B cell (primary cell): ENCODE results near the gene TET2. TPM values are rescaled to one million over a fixed set of nuclear protein-coding genes. Genes with fewer than 3 reads are reported as not detected.

Experiments
- ATAC-seq: fragments of 200-7000 bp; cut with Tn5 transposase; one replicate; pipeline ENCODE4 v1.10.0; 2021; ENCODE audit warnings: low read depth, mild to moderate bottlenecking, moderate number of reproducible peaks, moderate library complexity
- CTCF ChIA-PET: fragments of 350-600 bp; sonication (Branson Sonifier 250); formaldehyde crosslinking; loops from one replicate; lab custom pipeline; 2021; ENCODE audit warnings: antibody characterized with exemption, inconsistent platforms; lab: Charles Lee
- POLR2A ChIA-PET: fragments of 350-600 bp; sonication (Branson Sonifier 250); formaldehyde crosslinking; loops from one replicate; lab custom pipeline; 2021; ENCODE audit warnings: antibody characterized with exemption; lab: Charles Lee
- DNase-seq: peaks from one replicate; pipeline ENCODE4 v3.0.0; 2013
- H2AFZ ChIP-seq: 2 replicates; pipeline ENCODE4 v1.6.1; 2012; ENCODE audit warnings: mild to moderate bottlenecking, low read depth, low read length; ENCODE audit not compliant: insufficient read depth, poor library complexity, severe bottlenecking
- H3K27ac ChIP-seq, 2 donors: 1 replicate in 1 of 2; 2 replicates in 1 of 2; pipeline ENCODE4 v1.5.1; 2012 to 2013; ENCODE audit warnings: low read length in 2 of 2, mild to moderate bottlenecking in 2 of 2, moderate library complexity in 1 of 2
- H3K27me3 ChIP-seq, 4 experiments: fragments of 200-600 bp in 1 of 4; sonication (generic) in 1 of 4; replicated peaks in 1 of 4; 1 replicate in 2 of 4; 2 replicates in 2 of 4; pipeline versions ENCODE4 v1.6.1 to v1.7.0; 2013 to 2016; ENCODE audit warnings: low read length in 3 of 4, mild to moderate bottlenecking in 2 of 4, mixed read lengths in 1 of 4, moderate library complexity in 1 of 4; ENCODE audit not compliant: insufficient read depth in 4 of 4, control insufficient read depth in 3 of 4; ENCODE audit errors: control extremely low read depth in 1 of 4
- H3K36me3 ChIP-seq, 2 experiments: replicated peaks in 1 of 2; 1 replicate in 1 of 2; 2 replicates in 1 of 2; pipeline versions ENCODE4 v1.6.1 to v1.7.1; 2013; ENCODE audit warnings: low read length in 1 of 2; ENCODE audit not compliant: insufficient read depth in 2 of 2, control insufficient read depth in 1 of 2; ENCODE audit errors: control extremely low read depth in 1 of 2, extremely low read depth in 1 of 2
- H3K4me1 ChIP-seq, 2 donors: fragments of 200-600 bp in 1 of 2; sonication (generic) in 1 of 2; 1 replicate in 1 of 2; 2 replicates in 1 of 2; pipeline versions ENCODE4 v1.5.1 to v1.6.1; 2013 to 2017; ENCODE audit warnings: low read length in 2 of 2; ENCODE audit not compliant: control insufficient read depth in 2 of 2, insufficient read depth in 2 of 2
- H3K4me2 ChIP-seq: replicated peaks from 2 replicates; pipeline ENCODE3; 2012; ENCODE audit warnings: mild to moderate bottlenecking, low read depth, low read length; ENCODE audit not compliant: poor library complexity, severe bottlenecking
- H3K4me3 ChIP-seq, 5 experiments: fragments of 200-600 bp in 1 of 5; sonication (generic) in 1 of 5; 1 replicate in 3 of 5; 2 replicates in 2 of 5; pipeline versions ENCODE4 v1.5.1 to v1.7.0; 2011 to 2016; ENCODE audit warnings: low read length in 4 of 5, mild to moderate bottlenecking in 4 of 5, low read depth in 2 of 5, control low read depth in 1 of 5, moderate library complexity in 1 of 5; ENCODE audit not compliant: insufficient read depth in 1 of 5; ENCODE audit errors: control extremely low read depth in 1 of 5, extremely low read depth in 1 of 5
- H3K79me2 ChIP-seq: fragments of 200-600 bp; sonication (generic); one replicate; pipeline ENCODE4 v1.6.0; 2016; ENCODE audit warnings: low read length; ENCODE audit not compliant: control insufficient read depth, insufficient read depth
- H3K9ac ChIP-seq: fragments of 200-600 bp; sonication (generic); 2 replicates; pipeline ENCODE4 v1.6.1; 2017; ENCODE audit warnings: mild to moderate bottlenecking, low read length, moderate library complexity
- H3K9me3 ChIP-seq, 3 donors: one replicate each; pipeline versions ENCODE4 v1.6.1 to v1.7.1; 2013; ENCODE audit warnings: low read length in 2 of 3; ENCODE audit not compliant: control insufficient read depth in 2 of 3, insufficient read depth in 1 of 3; ENCODE audit errors: control extremely low read depth in 1 of 3
- H4K20me1 ChIP-seq: 2 replicates; pipeline ENCODE4 v1.6.0; 2012; ENCODE audit warnings: mild to moderate bottlenecking, low read length; ENCODE audit not compliant: insufficient read depth, control insufficient read depth, poor library complexity, severe bottlenecking
- H3K27ac Mint-ChIP-seq: one replicate; pipeline ENCODE4 v1.8.0; 2021; ENCODE audit warnings: mixed read lengths
- H3K27me3 Mint-ChIP-seq: one replicate; pipeline ENCODE4 v1.8.0; 2021; ENCODE audit warnings: mixed read lengths
- H3K4me1 Mint-ChIP-seq: one replicate; pipeline ENCODE4 v1.8.0; 2021; ENCODE audit warnings: mixed read lengths
- H3K4me3 Mint-ChIP-seq: one replicate; pipeline ENCODE4 v1.8.0; 2021; ENCODE audit warnings: mixed read lengths
- H3K9me3 Mint-ChIP-seq: one replicate; pipeline ENCODE4 v1.8.0; 2022; ENCODE audit warnings: mixed read lengths; ENCODE audit not compliant: insufficient read depth
- EZH2 ChIP-seq: IDR thresholded peaks from 2 replicates; pipeline ENCODE4 v1.6.1; 2012; ENCODE audit warnings: borderline replicate concordance, low read depth, mild to moderate bottlenecking, moderate library complexity, low read length; ENCODE audit not compliant: insufficient read depth, poor library complexity, severe bottlenecking
- WGBS: methylation state at CpG from one replicate; pipeline ENCODE4 v1.1.5; 2013; ENCODE audit warnings: missing lambda C conversion rate; ENCODE audit not compliant: insufficient coverage; 5-methylcytosine and 5-hydroxymethylcytosine counted together
- intact Hi-C: fragments of 100-400 bp; cut with micrococcal nuclease; formaldehyde crosslinking; loops from one replicate; pipeline ENCODE4 v1.10.0; 2022
- polyA plus RNA-seq: library from polyadenylated mRNA; depleted of rRNA; stranded (reverse); fragments of >200 nt; gene quantifications from 2 replicates; pipeline ENCODE4 v1.2.3, GENCODE V29; 2012
- total RNA-seq, 2 donors: library from RNA; stranded (reverse); fragments of 120-200 nt in 1 of 2; gene quantifications; 1 replicate in 1 of 2; 2 replicates in 1 of 2; pipeline versions ENCODE4 v1.2.3 to v1.2.4, GENCODE V29; 2013 to 2022
- TF ChIP-seq, protein P1 (sequence below): fragments of 200-600 bp; IDR thresholded peaks from one replicate; pipeline ENCODE4 v1.8.0; 2022; ENCODE audit warnings: antibody characterized with exemption, mild to moderate bottlenecking

TET2 gene
- total and polyA plus RNA-seq, 2 donors (not counting 1 experiment from before 2014, with no cell fraction given) = 7.1 to 56.8 TPM

DNA sequence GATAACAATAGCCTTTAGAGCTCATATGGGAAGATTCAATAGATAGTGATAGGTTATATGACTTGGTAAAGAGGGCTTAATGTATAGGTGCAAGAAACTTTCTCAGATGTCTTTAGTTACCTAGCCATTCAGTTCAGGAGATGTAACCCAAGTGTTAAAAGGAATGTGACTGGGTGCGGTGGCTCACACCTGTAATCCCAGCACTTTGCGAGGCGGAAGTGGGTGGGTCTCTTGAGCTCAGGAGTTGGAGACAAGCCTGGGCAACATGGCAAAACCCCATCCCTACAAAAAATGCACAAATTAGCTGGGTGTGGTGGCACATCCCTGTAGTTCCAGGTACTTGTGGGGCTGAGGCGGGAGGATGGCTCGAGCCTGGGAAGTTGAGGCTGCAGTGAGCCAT is 7.9 kb downstream of the TET2 start:
- ATAC-seq (no peak), DNase-seq (no peak)
- Histone ChIP-seq H2AFZ (no peak overlapping the region), H3K79me2 (peaks cover 94% of the 10 kb centered on the region), H3K27ac (no peak overlapping the region), H3K4me3 (no peak overlapping the region), H3K9ac (no peak overlapping the region), H3K9me3 (no peaks in the 10 kb centered on the region), H3K4me1 (peaks cover 0 to 3% of the 10 kb centered on the region in 2 donors), H3K36me3 (no peaks in the 10 kb centered on the region), H3K4me2 (no peak overlapping the region), H3K27me3 (no peaks in the 10 kb centered on the region), H4K20me1 (peaks cover 39% of the 10 kb centered on the region)
- POLR2A ChIA-PET = no interaction called here
- H3K4me1 Mint-ChIP-seq = peaks cover 40% of the 10 kb centered on the region
- intact Hi-C loops = no loop called here
- TF ChIP-seq, protein P1, sequence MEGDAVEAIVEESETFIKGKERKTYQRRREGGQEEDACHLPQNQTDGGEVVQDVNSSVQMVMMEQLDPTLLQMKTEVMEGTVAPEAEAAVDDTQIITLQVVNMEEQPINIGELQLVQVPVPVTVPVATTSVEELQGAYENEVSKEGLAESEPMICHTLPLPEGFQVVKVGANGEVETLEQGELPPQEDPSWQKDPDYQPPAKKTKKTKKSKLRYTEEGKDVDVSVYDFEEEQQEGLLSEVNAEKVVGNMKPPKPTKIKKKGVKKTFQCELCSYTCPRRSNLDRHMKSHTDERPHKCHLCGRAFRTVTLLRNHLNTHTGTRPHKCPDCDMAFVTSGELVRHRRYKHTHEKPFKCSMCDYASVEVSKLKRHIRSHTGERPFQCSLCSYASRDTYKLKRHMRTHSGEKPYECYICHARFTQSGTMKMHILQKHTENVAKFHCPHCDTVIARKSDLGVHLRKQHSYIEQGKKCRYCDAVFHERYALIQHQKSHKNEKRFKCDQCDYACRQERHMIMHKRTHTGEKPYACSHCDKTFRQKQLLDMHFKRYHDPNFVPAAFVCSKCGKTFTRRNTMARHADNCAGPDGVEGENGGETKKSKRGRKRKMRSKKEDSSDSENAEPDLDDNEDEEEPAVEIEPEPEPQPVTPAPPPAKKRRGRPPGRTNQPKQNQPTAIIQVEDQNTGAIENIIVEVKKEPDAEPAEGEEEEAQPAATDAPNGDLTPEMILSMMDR = no peak
- no peak for TF ChIP-seq EZH2
- no peak overlapping the region for H3K27ac Mint-ChIP-seq
- H3K9me3 Mint-ChIP-seq = no peaks in the 10 kb centered on the region
- CTCF ChIA-PET = no interaction called here
- H3K4me3 Mint-ChIP-seq = no peak overlapping the region
- WGBS = no CpG with 5 or more reads among the region's 5 CpGs
- H3K27me3 Mint-ChIP-seq = no peaks in the 10 kb centered on the region

DNA sequence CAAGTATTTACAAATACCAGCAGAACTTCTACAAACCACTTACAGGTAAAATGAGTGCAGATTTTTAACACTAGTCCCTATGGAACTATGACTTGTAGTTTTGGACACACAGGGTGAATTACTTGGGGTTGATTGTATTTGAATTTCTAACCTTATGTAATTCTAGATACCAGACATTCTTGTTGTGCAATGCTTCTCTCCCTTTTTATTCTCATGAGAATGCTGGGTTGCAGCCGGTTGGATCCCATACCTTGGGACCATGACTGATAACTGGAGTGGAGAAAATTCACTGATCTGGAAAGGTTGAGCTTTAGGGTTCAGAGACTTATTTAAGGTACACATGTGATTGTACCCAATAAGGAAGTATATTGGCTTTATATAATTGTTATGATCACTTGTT is 8.8 kb downstream of the TET2 start:
- Histone ChIP-seq H3K79me2 (peaks cover 95% of the 10 kb centered on the region), H3K9ac (no peak overlapping the region), H3K4me2 (no peak overlapping the region), H3K27me3 (no peaks in the 10 kb centered on the region), H3K4me3 (no peak overlapping the region), H3K36me3 (no peaks in the 10 kb centered on the region), H3K27ac (no peak overlapping the region), H2AFZ (no peak overlapping the region), H3K4me1 (no peaks in the 10 kb centered on the region), H4K20me1 (peaks cover 44% of the 10 kb centered on the region), H3K9me3 (no peaks in the 10 kb centered on the region)
- intact Hi-C loops = no loop called here
- ChIA-PET POLR2A (no interaction called here), CTCF (no interaction called here)
- no peak overlapping the region for H3K4me3 Mint-ChIP-seq
- ATAC-seq = no peak
- no peaks in the 10 kb centered on the region for H3K27me3 Mint-ChIP-seq
- DNase-seq = no peak
- TF ChIP-seq, protein P1 = no peak
- TF ChIP-seq EZH2 = no peak
- H3K4me1 Mint-ChIP-seq = peaks cover 33% of the 10 kb centered on the region
- H3K27ac Mint-ChIP-seq = no peak overlapping the region
- whole genome bisulfite sequencing = no CpG with 5 or more reads among the region's 1 CpG
- H3K9me3 Mint-ChIP-seq = no peaks in the 10 kb centered on the region
